Stimulated activated CD8-positive, alpha-beta memory T cell treated with anti-CD3 and anti-CD28 coated beads, Interleukin-15, amount 100 ng/mL, for 4 hours (primary cell): Measurements from ENCODE around the gene PCDH12.
"Not testable (repeated sequence)": the region's sequence is repeated elsewhere in the genome, so short reads cannot be mapped to it uniquely, and the experiment has no call there.

Experiments used
- DNase-seq, 2 donors: peaks; one replicate each; pipeline ENCODE4 v3.0.0-alpha.2; 2020; ENCODE audit warnings: low read depth in 2 of 2

PCDH12 gene

DNA sequence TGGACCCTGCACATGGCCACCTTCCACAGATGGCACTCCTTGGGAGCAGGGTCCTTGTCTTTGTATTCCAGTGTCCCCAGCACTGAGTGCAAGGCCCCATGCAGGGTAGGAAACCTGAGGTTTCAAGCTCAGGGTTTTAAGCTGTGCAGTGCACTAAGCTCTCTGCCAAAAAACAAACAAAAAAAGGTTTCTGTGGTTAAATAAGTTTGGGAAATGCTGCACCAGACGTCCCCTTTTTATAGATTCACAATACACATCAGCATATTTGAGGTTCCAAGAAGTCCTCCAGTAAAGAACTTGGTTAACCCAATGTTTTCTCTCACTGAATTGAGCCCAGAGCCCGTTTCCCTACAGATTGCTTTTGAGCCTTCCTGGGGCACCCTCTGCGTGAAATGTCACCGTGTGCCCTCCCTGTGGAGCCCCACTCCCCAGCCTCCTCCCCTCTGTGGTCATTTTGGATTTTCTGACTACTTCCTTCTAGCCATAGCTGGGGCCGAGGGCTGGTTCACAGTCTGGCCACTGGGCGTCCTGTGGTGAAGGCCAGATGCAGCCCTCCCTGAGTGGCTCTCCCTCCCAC is 17.2 kb downstream of the PCDH12 start:
- no peak for DNase-seq

- DNase-seq = no peak
Observed at GRCh38 chr5:141935538-141935937, 22.5 kb downstream of the PCDH12 start.

GRCh38 chr5:141934099-141934844 is 23.7 kb downstream of the PCDH12 start:
- DNase-seq = no peak

- no peak for DNase-seq
Observed at GRCh38 chr5:141933151-141933550, 24.9 kb downstream of the PCDH12 start.

DNA sequence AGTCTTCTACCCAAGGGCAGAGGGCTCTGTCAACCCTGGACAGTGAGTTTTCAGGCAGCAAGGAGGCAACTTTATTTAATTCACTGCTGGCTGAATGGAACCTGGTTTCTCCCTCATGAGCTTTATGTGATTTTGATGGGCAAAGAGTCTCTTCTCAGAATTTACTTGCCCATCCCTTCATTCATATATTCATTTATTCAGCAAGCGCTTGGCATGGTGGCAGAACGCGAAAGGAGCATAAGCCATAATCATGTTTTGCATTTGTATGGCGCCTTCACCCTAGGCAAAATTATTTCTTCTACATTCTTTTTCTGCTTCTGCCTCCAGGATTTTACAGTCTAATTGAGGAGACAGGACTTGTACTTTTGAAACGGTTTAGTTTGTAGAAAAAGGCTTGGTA is 26.3 kb downstream of the PCDH12 start:
- DNase-seq = no peak

- DNase-seq = no peak
Observed at GRCh38 chr5:141929398-141930058, 28.5 kb downstream of the PCDH12 start.

- no peak for DNase-seq
Observed at GRCh38 chr5:141928051-141928450, 30.0 kb downstream of the PCDH12 start.

DNA sequence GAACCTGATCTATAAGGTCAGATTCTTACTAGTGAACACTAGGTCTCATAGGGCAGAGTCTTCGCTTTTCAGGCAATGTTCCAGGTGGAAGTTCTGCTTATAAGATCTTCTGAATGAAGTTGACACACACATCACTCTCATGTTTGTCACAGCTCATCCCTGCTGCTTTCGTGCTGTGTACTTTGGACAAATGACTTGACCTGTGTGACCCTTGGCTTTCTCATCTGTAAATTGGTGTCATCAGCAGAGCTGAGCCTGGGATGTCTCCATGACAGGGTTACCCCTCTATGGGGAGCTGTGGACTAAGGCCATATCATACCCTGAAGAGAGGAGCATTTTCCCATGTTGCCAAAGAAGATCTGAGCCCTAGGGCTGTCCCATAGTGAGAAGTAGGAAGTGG is 31.6 kb downstream of the PCDH12 start:
- no peak for DNase-seq

- peak; percentile 80 to 89 for DNase-seq
Observed at GRCh38 chr5:141923448-141924313, 34.3 kb downstream of the PCDH12 start, which contains the start of gene DELE1. TSS of gene DELE1 (plus strand) at chr5:141923871. CDS start at chr5:141923942, 71 bp downstream.

GRCh38 chr5:141922827-141923447 is 35.1 kb downstream of the PCDH12 start:
- not testable (repeated sequence) for DNase-seq

- no peak for DNase-seq
Observed at GRCh38 chr5:141920771-141921170, 37.2 kb downstream of the PCDH12 start.

- DNase-seq = no peak
Observed at GRCh38 chr5:141919218-141920119, 38.5 kb downstream of the PCDH12 start.

DNA sequence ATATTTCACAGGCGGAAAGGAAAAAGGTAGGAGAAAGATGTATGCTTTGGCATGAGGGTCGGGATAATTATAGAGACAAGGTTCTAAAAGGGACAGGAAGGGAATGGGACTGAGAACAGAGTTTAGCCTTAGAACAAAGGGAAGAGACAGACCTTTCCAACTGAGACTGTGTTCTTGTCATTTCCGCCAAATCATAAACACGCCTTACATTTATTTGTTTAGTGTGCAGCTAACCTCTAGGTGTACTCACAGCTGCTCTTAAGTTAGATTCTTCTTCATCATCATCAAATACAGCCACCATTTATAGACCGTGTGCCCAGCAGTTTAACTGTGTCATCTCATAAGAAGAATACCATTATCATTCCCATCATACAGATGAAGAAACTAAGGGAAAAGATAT is 40.2 kb downstream of the PCDH12 start:
- DNase-seq = no peak

DNA sequence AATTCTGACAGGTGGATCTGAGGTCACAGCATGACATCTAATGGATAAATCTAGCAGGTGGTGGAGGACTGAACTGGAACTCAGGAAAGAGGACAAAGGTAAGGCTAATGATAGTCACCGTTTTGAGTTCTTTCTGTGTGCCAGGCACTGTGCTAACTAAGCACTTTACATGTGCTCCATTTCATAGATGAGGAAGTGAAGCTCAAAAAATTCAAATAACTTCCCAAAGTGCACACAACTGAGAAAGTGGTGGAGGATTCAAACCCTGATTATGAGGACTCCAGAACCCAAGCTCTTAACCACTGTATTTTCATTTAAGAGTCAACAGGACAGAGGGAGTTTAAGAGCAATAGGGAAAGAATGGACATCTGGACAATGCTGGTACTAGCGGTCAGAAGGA is 41.5 kb downstream of the PCDH12 start:
- no peak for DNase-seq

DNA sequence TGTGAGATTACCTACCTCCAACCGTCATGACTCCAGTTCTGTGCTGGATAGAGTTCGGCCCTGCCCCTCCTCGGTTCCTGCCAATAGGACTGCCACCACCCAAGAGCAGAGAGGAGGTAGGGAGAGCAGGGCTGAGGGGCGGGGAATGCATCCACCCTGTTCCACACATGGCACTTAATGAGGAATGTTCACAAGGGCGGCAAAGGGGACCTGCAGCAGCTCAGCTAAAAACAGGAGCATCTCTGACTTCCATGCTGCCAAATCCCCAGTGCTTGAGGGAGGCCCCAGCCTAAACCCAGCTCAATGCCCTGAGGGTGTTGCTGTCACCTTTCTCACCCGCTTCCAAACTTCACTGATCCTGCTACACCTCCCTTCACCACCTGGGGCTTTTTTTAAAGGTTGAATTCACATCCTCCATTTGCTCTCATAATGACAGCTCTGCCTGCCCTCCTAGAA is 42.1 kb downstream of the PCDH12 start:
- no peak for DNase-seq

GRCh38 chr5:141914797-141915196 is 43.2 kb downstream of the PCDH12 start:
- DNase-seq = no peak

GRCh38 chr5:141914199-141914743 is 43.7 kb downstream of the PCDH12 start:
- no peak for DNase-seq

GRCh38 chr5:141913560-141914198 is 44.3 kb downstream of the PCDH12 start:
- DNase-seq = no peak

GRCh38 chr5:141910271-141910673 is 47.7 kb downstream of the PCDH12 start:
- DNase-seq = no peak

DNA sequence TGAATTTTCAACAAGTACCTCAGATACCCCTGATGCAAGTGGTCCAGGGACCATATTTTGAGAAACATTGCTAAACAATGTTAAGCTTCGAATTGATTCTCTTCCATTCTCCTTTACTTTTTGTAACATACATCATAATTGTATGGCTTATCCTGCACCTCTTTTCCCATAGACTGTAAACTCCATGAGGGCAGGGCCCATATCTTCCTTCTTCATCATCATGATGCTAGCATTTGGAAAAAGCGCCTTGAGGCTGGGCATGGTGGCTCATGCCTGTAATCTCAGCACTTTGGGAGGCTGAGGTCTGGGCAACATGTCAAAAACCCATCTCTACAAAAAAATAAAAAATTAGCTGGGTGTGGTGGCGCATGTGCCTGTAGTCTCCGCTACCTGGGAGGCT is 48.8 kb downstream of the PCDH12 start:
- DNase-seq = no peak
